Breast epithelium (tissue), 4 donors: Measurements from ENCODE around the gene STK31. TPM values are rescaled to one million over a fixed set of nuclear protein-coding genes. Genes with fewer than 3 reads are reported as not detected.
"Not testable (repeated sequence)": the region's sequence is repeated elsewhere in the genome, so short reads cannot be mapped to it uniquely, and the experiment has no call there.

Experiments
- DNase-seq, 2 donors: peaks; one replicate each; pipeline ENCODE4 v3.0.0-alpha.2; 2019; ENCODE audit warnings: low spot score in 2 of 2
- H3K27ac ChIP-seq, 2 donors: fragments of 200-600 bp; sonication (generic) in 1 of 2; one replicate each; pipeline ENCODE4 v1.5.1; 2016 to 2019; ENCODE audit warnings: mild to moderate bottlenecking in 1 of 2
- H3K27me3 ChIP-seq, 2 donors: fragments of 200-600 bp; sonication (generic) in 1 of 2; one replicate each; pipeline versions ENCODE4 v1.5.1 to v1.6.0; 2017 to 2019; ENCODE audit warnings: control low read depth in 1 of 2, mild to moderate bottlenecking in 1 of 2
- H3K36me3 ChIP-seq: fragments of 200-600 bp; one replicate; pipeline ENCODE4 v1.5.1; 2019
- H3K4me1 ChIP-seq, 2 donors: fragments of 200-600 bp; sonication (generic); one replicate each; pipeline ENCODE4 v1.5.1; 2016 to 2019; ENCODE audit warnings: control low read depth in 1 of 2
- H3K4me3 ChIP-seq, 3 donors: fragments of 200-600 bp; sonication (generic); 1 replicate in 2 of 3; 2 replicates in 1 of 3; pipeline ENCODE4 v1.5.1; 2016 to 2019; ENCODE audit warnings: mild to moderate bottlenecking in 3 of 3, moderate library complexity in 2 of 3
- H3K9me3 ChIP-seq, 2 donors: fragments of 200-600 bp; sonication (generic) in 1 of 2; one replicate each; pipeline ENCODE4 v1.5.1; 2016 to 2019; ENCODE audit warnings: control low read depth in 1 of 2
- CTCF ChIP-seq, 3 donors: fragments of 450-650 bp; IDR thresholded peaks; one replicate each; pipeline ENCODE4 v1.5.1; 2016 to 2017; ENCODE audit warnings: antibody characterized with exemption in 3 of 3, mild to moderate bottlenecking in 3 of 3, moderate library complexity in 3 of 3
- POLR2A ChIP-seq: fragments of 450-650 bp; IDR thresholded peaks from one replicate; pipeline ENCODE4 v1.6.1; 2016; ENCODE audit warnings: antibody characterized with exemption, mild to moderate bottlenecking, moderate library complexity
- POLR2AphosphoS5 ChIP-seq, 3 donors: sonication (generic); formaldehyde crosslinking; IDR thresholded peaks; one replicate each; pipeline ENCODE4 v1.6.1; 2017; ENCODE audit warnings: antibody characterized with exemption in 3 of 3
- intact Hi-C: fragments of 100-400 bp; cut with DNase I; formaldehyde crosslinking; loops from one replicate; pipeline ENCODE4 v1.15.1; 2023; ENCODE audit warnings: low total_unique reads
- total RNA-seq, 3 donors: library from RNA; depleted of rRNA; stranded (reverse); fragments of >200 nt; gene quantifications; one replicate each; pipeline ENCODE4 v1.1.0, GENCODE V29; 2016

STK31 gene
- total RNA-seq, 3 donors from 2014 or later, result 0.64 to 1.3 (median 1.2) TPM

GRCh38 chr7:23672033-23672432 lies 38.0 kb upstream of the STK31 start:
- Histone ChIP-seq H3K27ac (no peak overlapping the region), H3K4me1 (no peaks in the 10 kb centered on the region), H3K9me3 (no peaks in the 10 kb centered on the region), H3K36me3 (no peaks in the 10 kb centered on the region), H3K27me3 (no peaks in the 10 kb centered on the region), H3K4me3 (no peak overlapping the region)
- TF ChIP-seq POLR2AphosphoS5 (IDR thresholded peaks at IDR 0.05), result no peak
- no peak for TF ChIP-seq POLR2A
- TF ChIP-seq CTCF (IDR thresholded peaks at IDR 0.05), result no peak
- no peak for DNase-seq
- intact Hi-C loops, result no loop called here

GRCh38 chr7:23679898-23680413 lies 30.1 kb upstream of the STK31 start, which contains the start of gene FAM221A:
Gene FAM221A (plus strand): TSS chr7:23680199. CDS start chr7:23680219, 20 bp downstream.
- no peaks in the 10 kb centered on the region for H3K36me3 ChIP-seq
- H3K4me3 ChIP-seq, result peak within 1 kb of the TSS; percentile 78 to 92 (median 84)
- H3K27ac ChIP-seq, result peak within 1 kb of the TSS; percentile 87 to 91
- peak; percentile 70 to 89 for DNase-seq
- H3K9me3 ChIP-seq, result no peaks in the 10 kb centered on the region
- intact Hi-C loops, result no loop called here
- H3K27me3 ChIP-seq, result no peaks in the 10 kb centered on the region
- H3K4me1 ChIP-seq, result no peaks in the 10 kb centered on the region
- peak; percentile 50 to 70 (median 57) for TF ChIP-seq CTCF (IDR thresholded peaks at IDR 0.05)
- TF ChIP-seq POLR2AphosphoS5 (IDR thresholded peaks at IDR 0.05), result peak in 1 of 3 donors; percentile 63
- TF ChIP-seq POLR2A, result no peak

GRCh38 chr7:23680414-23681405 lies 29.3 kb upstream of the STK31 start:
- intact Hi-C loops, result no loop called here
- peak; percentile 39 to 79 for DNase-seq
- peak overlapping the region; percentile 87 to 91 for H3K27ac ChIP-seq

GRCh38 chr7:23684041-23684440 lies 26.0 kb upstream of the STK31 start:
- H3K27me3 ChIP-seq, H3K36me3 ChIP-seq, intact Hi-C loops, H3K9me3 ChIP-seq, DNase-seq, H3K4me1 ChIP-seq, H3K4me3 ChIP-seq, H3K27ac ChIP-seq: not testable (repeated sequence)

More at GRCh38 chr7:23680414-23681405, 29.3 kb upstream of the STK31 start:
- no peaks in the 10 kb centered on the region for H3K27me3 ChIP-seq
- H3K4me1 ChIP-seq, result no peaks in the 10 kb centered on the region
- peak overlapping the region; percentile 78 to 92 (median 84) for H3K4me3 ChIP-seq
- TF ChIP-seq POLR2AphosphoS5 (IDR thresholded peaks at IDR 0.05) (peak in 1 of 3 donors; percentile 27), CTCF (IDR thresholded peaks at IDR 0.05) (no peak)
- no peaks in the 10 kb centered on the region for H3K36me3 ChIP-seq
- no peaks in the 10 kb centered on the region for H3K9me3 ChIP-seq

GRCh38 chr7:23685731-23686130 lies 24.3 kb upstream of the STK31 start:
- no peak for DNase-seq
- Histone ChIP-seq H3K27ac (peak overlapping the region; percentile 56 to 72), H3K27me3 (no peaks in the 10 kb centered on the region), H3K9me3 (no peaks in the 10 kb centered on the region), H3K4me1 (no peaks in the 10 kb centered on the region), H3K4me3 (no peak overlapping the region), H3K36me3 (no peaks in the 10 kb centered on the region)
- intact Hi-C loops, result no loop called here
- no peak for TF ChIP-seq POLR2A
- no peak for TF ChIP-seq POLR2AphosphoS5 (IDR thresholded peaks at IDR 0.05)
- no peak for TF ChIP-seq CTCF (IDR thresholded peaks at IDR 0.05)
